OCI-LY3 (cell line): ENCODE results near the gene GNAI2.

Experiments used
- CTCF ChIP-seq: fragments of 200-600, 300-600 bp; sonication (generic); IDR thresholded peaks from 2 replicates; pipeline ENCODE4 v1.5.1; 2014; ENCODE audit warnings: antibody characterized with exemption, low read length, low read depth
- EZH2phosphoT487 ChIP-seq: fragments of 200-600 bp; shearing (Covaris generic); IDR thresholded peaks from 2 replicates; pipeline ENCODE4 v1.6.1; 2018; ENCODE audit warnings: antibody characterized with exemption, mixed run types, low read depth

- TF ChIP-seq CTCF: no peak
- TF ChIP-seq EZH2phosphoT487: no peak
Observed at GRCh38 chr3:50269977-50270413, 34.0 kb downstream of the GNAI2 start.
